Trophoblast cell (in vitro differentiated cells and primary cell): ENCODE measurements around the gene AHNAK2.

Source experiments
- DNase-seq, 2 donors: peaks; one replicate each; pipeline ENCODE4 v3.0.0-alpha.2; 2016
- H2AFZ ChIP-seq: 2 replicates; pipeline ENCODE4 v1.6.1; 2013; ENCODE audit warnings: low read length, moderate library complexity, mild to moderate bottlenecking; ENCODE audit not compliant: insufficient read depth, poor library complexity
- H2AK5ac ChIP-seq: 2 replicates; pipeline ENCODE4 v1.6.1; 2013; ENCODE audit warnings: mild to moderate bottlenecking, low read length
- H2BK120ac ChIP-seq: 2 replicates; pipeline ENCODE4 v1.6.1; 2013; ENCODE audit warnings: low read length, mild to moderate bottlenecking, moderate library complexity; ENCODE audit not compliant: insufficient read depth, poor library complexity
- H2BK12ac ChIP-seq: 2 replicates; pipeline ENCODE4 v1.6.1; 2013; ENCODE audit warnings: mild to moderate bottlenecking, low read length, moderate library complexity
- H2BK5ac ChIP-seq: 2 replicates; pipeline ENCODE4 v1.6.1; 2013; ENCODE audit warnings: low read length, low read depth, moderate library complexity, mild to moderate bottlenecking; ENCODE audit not compliant: poor library complexity
- H3K14ac ChIP-seq: 2 replicates; pipeline ENCODE4 v1.6.1; 2013; ENCODE audit warnings: mild to moderate bottlenecking, low read length
- H3K18ac ChIP-seq: 2 replicates; pipeline ENCODE4 v1.6.1; 2013; ENCODE audit warnings: mild to moderate bottlenecking, low read length
- H3K23ac ChIP-seq: 2 replicates; pipeline ENCODE4 v1.6.1; 2013; ENCODE audit warnings: low read length
- H3K27ac ChIP-seq: 2 replicates; pipeline ENCODE4 v1.5.1; 2013; ENCODE audit warnings: low read depth, mild to moderate bottlenecking, inconsistent platforms, low read length, moderate library complexity
- H3K27me3 ChIP-seq: 2 replicates; pipeline ENCODE4 v1.6.1; 2013; ENCODE audit warnings: inconsistent platforms, mild to moderate bottlenecking, low read length, moderate library complexity; ENCODE audit not compliant: insufficient read depth
- H3K36me3 ChIP-seq, 2 experiments: 1 replicate in 1 of 2; 2 replicates in 1 of 2; pipeline ENCODE4 v1.6.1; 2013; ENCODE audit warnings: low read length in 2 of 2, mild to moderate bottlenecking in 2 of 2, moderate library complexity in 1 of 2; ENCODE audit not compliant: insufficient read depth in 2 of 2, control insufficient read depth in 1 of 2
- H3K4ac ChIP-seq: 2 replicates; pipeline ENCODE4 v1.6.1; 2013; ENCODE audit warnings: low read depth, mild to moderate bottlenecking, low read length, moderate library complexity
- H3K4me1 ChIP-seq, 2 experiments: 1 replicate in 1 of 2; 2 replicates in 1 of 2; pipeline ENCODE4 v1.6.1; 2013; ENCODE audit warnings: low read length in 2 of 2, mild to moderate bottlenecking in 2 of 2, moderate library complexity in 1 of 2; ENCODE audit not compliant: insufficient read depth in 2 of 2, control insufficient read depth in 1 of 2
- H3K4me2 ChIP-seq: 2 replicates; pipeline ENCODE4 v1.6.1; 2013; ENCODE audit warnings: inconsistent platforms, mild to moderate bottlenecking, low read length, moderate library complexity
- H3K4me3 ChIP-seq: 2 replicates; pipeline ENCODE4 v1.5.1; 2013; ENCODE audit warnings: mild to moderate bottlenecking, low read depth, low read length, inconsistent platforms
- H3K79me1 ChIP-seq: one replicate; pipeline ENCODE4 v1.6.1; 2013; ENCODE audit warnings: low read length
- H3K79me2 ChIP-seq: 2 replicates; pipeline ENCODE4 v1.6.1; 2013; ENCODE audit warnings: low read length, mild to moderate bottlenecking; ENCODE audit not compliant: control insufficient read depth, insufficient read depth, poor library complexity
- H3K9ac ChIP-seq: 2 replicates; pipeline ENCODE4 v1.6.1; 2013; ENCODE audit warnings: mild to moderate bottlenecking, low read length
- H3K9me3 ChIP-seq: 2 replicates; pipeline ENCODE4 v1.6.1; 2013; ENCODE audit warnings: low read depth, mild to moderate bottlenecking, control low read depth, inconsistent platforms, low read length; ENCODE audit not compliant: insufficient read depth
- H4K12ac ChIP-seq: 2 replicates; pipeline ENCODE4 v1.6.1; 2013; ENCODE audit warnings: low read depth, mild to moderate bottlenecking, low read length, moderate library complexity
- H4K8ac ChIP-seq: 2 replicates; pipeline ENCODE4 v1.6.1; 2013; ENCODE audit warnings: low read depth, mild to moderate bottlenecking, low read length, moderate library complexity
- H4K91ac ChIP-seq: one replicate; pipeline ENCODE4 v1.6.1; 2013; ENCODE audit warnings: low read depth, mild to moderate bottlenecking, low read length, moderate library complexity
- WGBS: extraction: QIAGEN DNeasy Blood & Tissue Kit; methylation state at CpG from one replicate; pipeline ENCODE4 v1.1.7; 2013; ENCODE audit warnings: missing lambda C conversion rate; ENCODE audit not compliant: insufficient read length, insufficient coverage; ENCODE audit errors: extremely low coverage; 5-methylcytosine and 5-hydroxymethylcytosine counted together

Gene AHNAK2

GRCh38 chr14:104942586-104942985 is 35.6 kb downstream of the AHNAK2 start:
- no peaks in the 10 kb centered on the region for H3K4me1 ChIP-seq
- H3K9me3 ChIP-seq = peaks cover 19% of the 10 kb centered on the region
- no peaks in the 10 kb centered on the region for H3K27me3 ChIP-seq
- H3K23ac ChIP-seq = no peak overlapping the region
- no peak overlapping the region for H4K12ac ChIP-seq
- H2BK12ac ChIP-seq = no peak overlapping the region
- H3K18ac ChIP-seq = no peak overlapping the region
- H3K4ac ChIP-seq = no peak overlapping the region
- no peak overlapping the region for H2AK5ac ChIP-seq
- no peak overlapping the region for H4K91ac ChIP-seq
- H2BK120ac ChIP-seq = no peak overlapping the region
- no peak overlapping the region for H3K4me3 ChIP-seq
- no peak overlapping the region for H3K27ac ChIP-seq
- H3K36me3 ChIP-seq = no peaks in the 10 kb centered on the region
- H3K4me2 ChIP-seq = no peak overlapping the region
- H4K8ac ChIP-seq = no peak overlapping the region
- H3K9ac ChIP-seq = no peak overlapping the region
- no peak overlapping the region for H3K14ac ChIP-seq
- no peaks in the 10 kb centered on the region for H3K79me1 ChIP-seq
- no CpG with 5 or more reads among the region's 16 CpGs for WGBS
- DNase-seq = no peak
- H2AFZ ChIP-seq = no peak overlapping the region
- H3K79me2 ChIP-seq = no peaks in the 10 kb centered on the region
- no peak overlapping the region for H2BK5ac ChIP-seq

- Histone ChIP-seq H2BK5ac (no peak overlapping the region), H3K4me3 (no peak overlapping the region), H4K91ac (no peak overlapping the region), H3K9ac (no peak overlapping the region), H4K12ac (no peak overlapping the region), H3K14ac (no peak overlapping the region), H3K27me3 (no peaks in the 10 kb centered on the region), H3K36me3 (no peaks in the 10 kb centered on the region), H3K4ac (no peak overlapping the region), H3K79me1 (no peaks in the 10 kb centered on the region), H2BK120ac (no peak overlapping the region), H3K27ac (no peak overlapping the region), H2BK12ac (no peak overlapping the region), H3K9me3 (peaks cover 23% of the 10 kb centered on the region), H2AK5ac (no peak overlapping the region), H4K8ac (no peak overlapping the region), H3K18ac (no peak overlapping the region), H3K4me1 (no peaks in the 10 kb centered on the region), H3K79me2 (no peaks in the 10 kb centered on the region), H3K23ac (no peak overlapping the region), H2AFZ (no peak overlapping the region), H3K4me2 (no peak overlapping the region)
- no peak for DNase-seq
- WGBS = no CpG with 5 or more reads among the region's 26 CpGs
These were observed 36.4 kb downstream of the AHNAK2 start for GRCh38 chr14:104941508-104942365.

GRCh38 chr14:104940526-104941150 is 37.5 kb downstream of the AHNAK2 start:
- Histone ChIP-seq H3K27me3 (peaks cover 2% of the 10 kb centered on the region), H2BK5ac (no peak overlapping the region), H4K91ac (no peak overlapping the region), H4K12ac (no peak overlapping the region), H2BK12ac (no peak overlapping the region), H3K4ac (no peak overlapping the region), H2BK120ac (no peak overlapping the region), H3K9ac (no peak overlapping the region), H3K4me2 (no peak overlapping the region), H3K4me3 (no peak overlapping the region), H3K23ac (no peak overlapping the region), H3K4me1 (no peaks in the 10 kb centered on the region), H3K79me2 (no peaks in the 10 kb centered on the region), H3K9me3 (peaks cover 19% of the 10 kb centered on the region), H3K27ac (no peak overlapping the region), H3K14ac (no peak overlapping the region), H4K8ac (no peak overlapping the region), H3K36me3 (no peaks in the 10 kb centered on the region), H3K79me1 (no peaks in the 10 kb centered on the region), H3K18ac (no peak overlapping the region), H2AFZ (no peak overlapping the region), H2AK5ac (no peak overlapping the region)
- DNase-seq = no peak
- WGBS = no CpG with 5 or more reads among the region's 3 CpGs

GRCh38 chr14:104939666-104940410 is 38.3 kb downstream of the AHNAK2 start:
- Histone ChIP-seq H2BK120ac (no peak overlapping the region), H3K36me3 (no peaks in the 10 kb centered on the region), H3K4me2 (no peak overlapping the region), H3K79me1 (no peaks in the 10 kb centered on the region), H2BK12ac (no peak overlapping the region), H3K79me2 (no peaks in the 10 kb centered on the region), H3K27ac (no peak overlapping the region), H4K8ac (no peak overlapping the region), H4K12ac (no peak overlapping the region), H3K27me3 (peaks cover 10% of the 10 kb centered on the region), H3K9me3 (peaks cover 18% of the 10 kb centered on the region), H2BK5ac (no peak overlapping the region), H3K4me3 (no peak overlapping the region), H3K23ac (no peak overlapping the region), H2AK5ac (no peak overlapping the region), H3K9ac (peak overlapping the region; percentile 18), H3K4ac (no peak overlapping the region), H3K14ac (no peak overlapping the region), H4K91ac (no peak overlapping the region), H2AFZ (no peak overlapping the region), H3K18ac (no peak overlapping the region), H3K4me1 (no peaks in the 10 kb centered on the region)
- DNase-seq = no peak
- no CpG with 5 or more reads among the region's 11 CpGs for WGBS
